ENCODE data around the gene ADAM12.

The ADAM12 gene

DNA sequence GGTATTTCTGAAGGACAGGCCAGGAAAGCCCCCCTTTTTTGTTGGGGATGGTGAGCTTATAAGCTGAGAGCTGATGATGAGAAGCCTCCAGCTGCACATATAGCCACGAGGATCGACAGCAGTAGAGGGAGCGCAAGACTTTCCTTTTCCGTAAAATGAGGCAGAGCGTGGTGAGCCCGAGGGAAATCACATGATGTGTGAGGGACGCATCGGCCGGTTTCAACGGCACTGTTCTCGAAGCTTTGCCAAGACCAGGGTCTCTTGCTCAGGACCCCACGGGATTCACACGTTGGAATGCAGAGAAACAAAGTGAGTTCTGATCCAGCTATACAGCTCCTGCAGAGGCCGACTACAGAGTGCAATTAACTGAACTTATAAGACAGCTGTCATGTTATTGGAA is 55.7 kb downstream of the ADAM12 start:
- DNase-seq (ENCODE audit: extremely low spot score): no peak
- ChIA-PET CTCF (no interaction called here), POLR2A (no interaction called here)
- no peak for TF ChIP-seq CTCF (IDR thresholded peaks at IDR 0.05; ENCODE audit: control extremely low read depth, extremely low read depth, low read depth, missing control alignments)

DNA sequence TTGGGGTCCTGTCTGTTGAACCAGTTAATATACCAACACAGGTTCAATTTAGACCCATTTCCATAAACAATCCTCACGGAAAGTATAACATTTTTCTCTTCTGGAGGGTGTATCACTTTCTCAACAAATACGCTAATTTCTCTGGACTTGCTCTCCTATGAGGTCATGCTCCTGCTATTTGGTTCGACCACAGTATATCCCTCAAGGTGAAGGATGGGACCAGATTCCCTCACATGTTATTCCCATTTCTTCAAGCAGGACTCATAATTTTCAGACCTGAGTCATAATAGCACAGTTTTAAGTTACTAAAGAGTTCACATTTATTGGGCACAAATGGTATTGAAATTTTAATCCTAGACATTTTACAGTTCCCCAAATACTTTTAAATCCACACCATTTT is 57.2 kb downstream of the ADAM12 start:
- DNase-seq (ENCODE audit: extremely low spot score): no peak
- no peak for TF ChIP-seq CTCF (IDR thresholded peaks at IDR 0.05; ENCODE audit: control extremely low read depth, extremely low read depth, low read depth, missing control alignments)
- ChIA-PET POLR2A (no interaction called here), CTCF (no interaction called here)

DNA sequence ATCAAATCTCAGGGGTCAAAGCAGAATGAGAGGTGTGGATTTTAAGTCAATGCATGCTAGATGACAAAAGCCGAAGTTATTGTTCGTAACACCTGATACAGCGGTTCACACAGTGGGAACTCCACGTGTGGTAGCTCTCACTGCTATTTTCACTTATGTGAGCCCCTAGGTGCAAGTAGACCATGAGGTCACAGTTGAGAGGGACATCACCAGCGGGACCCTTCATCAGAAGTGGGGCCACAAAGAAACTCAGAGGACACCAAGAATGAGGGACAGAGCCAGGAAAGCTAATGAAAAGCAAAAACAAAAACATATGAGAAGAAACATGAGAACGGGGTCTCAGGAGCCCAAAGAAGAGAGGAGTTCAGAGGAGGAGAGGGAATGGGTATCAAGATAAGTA is 63.5 kb downstream of the ADAM12 start:
- no peak for TF ChIP-seq CTCF (IDR thresholded peaks at IDR 0.05; ENCODE audit: control extremely low read depth, extremely low read depth, low read depth, missing control alignments)
- ChIA-PET POLR2A (interaction anchor here (0.6 kb wide), 1 partner anchor 9 kb away, joined by 3 read pairs; no protein-coding TSS in a partner anchor), CTCF (no interaction called here)
- DNase-seq (ENCODE audit: extremely low spot score): no peak

- CTCF ChIA-PET: no interaction called here
- DNase-seq (ENCODE audit: extremely low spot score): no peak
- TF ChIP-seq CTCF (IDR thresholded peaks at IDR 0.05; ENCODE audit: control extremely low read depth, extremely low read depth, low read depth, missing control alignments): no peak
- POLR2A ChIA-PET: no interaction called here
These were observed 66.8 kb downstream of the ADAM12 start for GRCh38 chr10:126321440-126321839.

- ChIA-PET CTCF (no interaction called here), POLR2A (no interaction called here)
- TF ChIP-seq CTCF (IDR thresholded peaks at IDR 0.05; ENCODE audit: control extremely low read depth, extremely low read depth, low read depth, missing control alignments): no peak
- no peak for DNase-seq (ENCODE audit: extremely low spot score)
These were observed 70.5 kb downstream of the ADAM12 start for GRCh38 chr10:126317751-126318150.

GRCh38 chr10:126315494-126316177 is 72.6 kb downstream of the ADAM12 start:
- TF ChIP-seq CTCF (IDR thresholded peaks at IDR 0.05; ENCODE audit: control extremely low read depth, extremely low read depth, low read depth, missing control alignments): no peak
- ChIA-PET POLR2A (interaction anchor here (0.5 kb wide), 1 partner anchor 9 kb away, joined by 3 read pairs; no protein-coding TSS in a partner anchor), CTCF (interaction anchor here (0.6 to 1.5 kb wide), 4 partner anchors 10 to 39 kb away, joined by 3 to 5 read pairs (median 3); no protein-coding TSS in a partner anchor)
- DNase-seq (ENCODE audit: extremely low spot score): no peak
